Measurements from ENCODE around the gene EVPL. TPM values are rescaled to one million over a fixed set of nuclear protein-coding genes. Genes with fewer than 3 reads are reported as not detected.

The EVPL gene
- total and polyA plus RNA-seq, 2 of the 13 experiments (the other 11 are each of a cell fraction or from before 2014, with no cell fraction given): 2.1 to 8.2 TPM

GRCh38 chr17:76032073-76032779 is 5.1 kb upstream of the EVPL start (continued):
- TF ChIP-seq HIC2 (CRISPR knock-in tag; IDR thresholded peaks at IDR 0.05; ENCODE audit: low read depth): peak; percentile 94
- peak; percentile 92; the same call in 1 of the 2 replicates for TF ChIP-seq TSC22D2 (CRISPR knock-in tag; IDR thresholded peaks at IDR 0.05; ENCODE audit: borderline replicate concordance)
- TF ChIP-seq MTF2 (CRISPR knock-in tag; IDR thresholded peaks at IDR 0.05; ENCODE audit: borderline replicate concordance): no peak
- peak; percentile 76; the same call in 1 of the 2 replicates for TF ChIP-seq HNF4G (IDR thresholded peaks at IDR 0.05; ENCODE audit: borderline replicate concordance, low read depth, low read length)
- peak; percentile 93 for TF ChIP-seq HNF4G (CRISPR knock-in tag; IDR thresholded peaks at IDR 0.05; ENCODE audit: borderline replicate concordance, low read depth)
- TF ChIP-seq HNF4A (CRISPR knock-in tag; IDR thresholded peaks at IDR 0.05): peak; percentile 88
- TF ChIP-seq NCOA2 (CRISPR knock-in tag; IDR thresholded peaks at IDR 0.05): peak; percentile 61
- no peak for TF ChIP-seq REST (IDR thresholded peaks at IDR 0.05; ENCODE audit: borderline replicate concordance in 1 of 2, low read depth in 1 of 2, low read length in 2 of 2)
- TF ChIP-seq ZNF142 (CRISPR knock-in tag; IDR thresholded peaks at IDR 0.05): 0 out of 2 replicates have a peak, but pooled peaks have one; percentile 64
- TF ChIP-seq ARID5B (CRISPR knock-in tag; IDR thresholded peaks at IDR 0.05): peak; percentile 70
- no peak for TF ChIP-seq ZNF329 (CRISPR knock-in tag; IDR thresholded peaks at IDR 0.05; ENCODE audit: low read depth)

All from HepG2 (cell line).